ENCODE measurements around the gene GRXCR1.

- TF ChIP-seq CTCF (IDR thresholded peaks at IDR 0.05; ENCODE audit: insufficient read depth, low read depth, low read length) (no peak), EZH2 (IDR thresholded peaks at IDR 0.05; ENCODE audit: insufficient read depth, low read length) (no peak)
Observed at GRCh38 chr4:42895452-42895851, 2.9 kb downstream of the GRXCR1 start.
